ENCODE measurements around the gene IQCE.
"Not testable (repeated sequence)": the region's sequence is repeated elsewhere in the genome, so short reads cannot be mapped to it uniquely, and the experiment has no call there.

IQCE gene

GRCh38 chr7:2563955-2564354, 5.2 kb downstream of the IQCE start:
- H3K9me3 ChIP-seq (ENCODE audit: control insufficient read depth, insufficient read depth, low read length); H3K27me3 ChIP-seq (ENCODE audit: control insufficient read depth, insufficient read depth, low read length); H3K36me3 ChIP-seq (ENCODE audit: control insufficient read depth, insufficient read depth, low read length); H3K27ac ChIP-seq (ENCODE audit: low read length); H3K4me3 ChIP-seq (ENCODE audit: low read length); DNase-seq (ENCODE audit: low read depth, low spot score); H3K4me1 ChIP-seq (ENCODE audit: control insufficient read depth, insufficient read depth, low read length): not testable (repeated sequence)
- no CpG with 5 or more reads among the region's 3 CpGs for WGBS (ENCODE audit: insufficient coverage, insufficient read length)

- Histone ChIP-seq H3K4me1 (ENCODE audit: control insufficient read depth, insufficient read depth, low read length) (0 out of 2 replicates have a peak, but pooled peaks cover 3% of the 10 kb centered on the region), H3K4me3 (ENCODE audit: low read length) (no peak overlapping the region), H3K27ac (ENCODE audit: low read length) (no peak overlapping the region), H3K27me3 (ENCODE audit: control insufficient read depth, insufficient read depth, low read length) (no peaks in the 10 kb centered on the region), H3K36me3 (ENCODE audit: control insufficient read depth, insufficient read depth, low read length) (no peaks in the 10 kb centered on the region), H3K9me3 (ENCODE audit: control insufficient read depth, insufficient read depth, low read length) (no peaks in the 10 kb centered on the region)
- WGBS (ENCODE audit: insufficient coverage, insufficient read length): no CpG with 5 or more reads among the region's 12 CpGs
- DNase-seq (ENCODE audit: low read depth, low spot score): no peak
Observed at GRCh38 chr7:2564970-2565540, 6.3 kb downstream of the IQCE start.

GRCh38 chr7:2566348-2566889, 7.6 kb downstream of the IQCE start:
- DNase-seq (ENCODE audit: low read depth, low spot score): no peak
- Histone ChIP-seq H3K27ac (ENCODE audit: low read length) (no peak overlapping the region), H3K27me3 (ENCODE audit: control insufficient read depth, insufficient read depth, low read length) (no peaks in the 10 kb centered on the region), H3K4me1 (ENCODE audit: control insufficient read depth, insufficient read depth, low read length) (0 out of 2 replicates have a peak, but pooled peaks cover 3% of the 10 kb centered on the region), H3K36me3 (ENCODE audit: control insufficient read depth, insufficient read depth, low read length) (no peaks in the 10 kb centered on the region), H3K4me3 (ENCODE audit: low read length) (no peak overlapping the region), H3K9me3 (ENCODE audit: control insufficient read depth, insufficient read depth, low read length) (no peaks in the 10 kb centered on the region)
- WGBS (ENCODE audit: insufficient coverage, insufficient read length): no CpG with 5 or more reads among the region's 8 CpGs

GRCh38 chr7:2566890-2567678, 8.3 kb downstream of the IQCE start:
- Histone ChIP-seq H3K36me3 (ENCODE audit: control insufficient read depth, insufficient read depth, low read length) (no peaks in the 10 kb centered on the region), H3K9me3 (ENCODE audit: control insufficient read depth, insufficient read depth, low read length) (no peaks in the 10 kb centered on the region), H3K27me3 (ENCODE audit: control insufficient read depth, insufficient read depth, low read length) (no peaks in the 10 kb centered on the region), H3K4me1 (ENCODE audit: control insufficient read depth, insufficient read depth, low read length) (0 out of 2 replicates have a peak, but pooled peaks cover 3% of the 10 kb centered on the region), H3K27ac (ENCODE audit: low read length) (no peak overlapping the region), H3K4me3 (ENCODE audit: low read length) (no peak overlapping the region)
- no CpG with 5 or more reads among the region's 28 CpGs for WGBS (ENCODE audit: insufficient coverage, insufficient read length)
- DNase-seq (ENCODE audit: low read depth, low spot score): no peak

- WGBS (ENCODE audit: insufficient coverage, insufficient read length): no CpG with 5 or more reads among the region's 16 CpGs
Observed at GRCh38 chr7:2567679-2568278, 9.0 kb downstream of the IQCE start.

GRCh38 chr7:2568521-2569223, 9.9 kb downstream of the IQCE start:
- Histone ChIP-seq H3K27ac (ENCODE audit: low read length) (no peak overlapping the region), H3K36me3 (ENCODE audit: control insufficient read depth, insufficient read depth, low read length) (no peaks in the 10 kb centered on the region), H3K4me1 (ENCODE audit: control insufficient read depth, insufficient read depth, low read length) (0 out of 2 replicates have a peak, but pooled peaks cover 3% of the 10 kb centered on the region), H3K9me3 (ENCODE audit: control insufficient read depth, insufficient read depth, low read length) (no peaks in the 10 kb centered on the region), H3K4me3 (ENCODE audit: low read length) (no peak overlapping the region), H3K27me3 (ENCODE audit: control insufficient read depth, insufficient read depth, low read length) (no peaks in the 10 kb centered on the region)
- no CpG with 5 or more reads among the region's 24 CpGs for WGBS (ENCODE audit: insufficient coverage, insufficient read length)
- no peak for DNase-seq (ENCODE audit: low read depth, low spot score)

More at GRCh38 chr7:2567679-2568278, 9.0 kb downstream of the IQCE start:
- H3K27ac ChIP-seq (ENCODE audit: low read length): no peak overlapping the region
- no peaks in the 10 kb centered on the region for H3K36me3 ChIP-seq (ENCODE audit: control insufficient read depth, insufficient read depth, low read length)
- DNase-seq (ENCODE audit: low read depth, low spot score): no peak
- H3K9me3 ChIP-seq (ENCODE audit: control insufficient read depth, insufficient read depth, low read length): no peaks in the 10 kb centered on the region
- H3K4me3 ChIP-seq (ENCODE audit: low read length): no peak overlapping the region
- H3K27me3 ChIP-seq (ENCODE audit: control insufficient read depth, insufficient read depth, low read length): no peaks in the 10 kb centered on the region
- 0 out of 2 replicates have a peak, but pooled peaks cover 3% of the 10 kb centered on the region for H3K4me1 ChIP-seq (ENCODE audit: control insufficient read depth, insufficient read depth, low read length)

- H3K27me3 ChIP-seq (ENCODE audit: control insufficient read depth, insufficient read depth, low read length): no peaks in the 10 kb centered on the region
- no CpG with 5 or more reads among the region's 14 CpGs for WGBS (ENCODE audit: insufficient coverage, insufficient read length)
- H3K9me3 ChIP-seq (ENCODE audit: control insufficient read depth, insufficient read depth, low read length): no peaks in the 10 kb centered on the region
- H3K36me3 ChIP-seq (ENCODE audit: control insufficient read depth, insufficient read depth, low read length): no peaks in the 10 kb centered on the region
- no peak overlapping the region for H3K4me3 ChIP-seq (ENCODE audit: low read length)
- no peak for DNase-seq (ENCODE audit: low read depth, low spot score)
- 0 out of 2 replicates have a peak, but pooled peaks cover 3% of the 10 kb centered on the region for H3K4me1 ChIP-seq (ENCODE audit: control insufficient read depth, insufficient read depth, low read length)
- no peak overlapping the region for H3K27ac ChIP-seq (ENCODE audit: low read length)
Observed at GRCh38 chr7:2569421-2569820, 10.6 kb downstream of the IQCE start.

GRCh38 chr7:2570021-2570420, 11.2 kb downstream of the IQCE start:
- Histone ChIP-seq H3K4me1 (ENCODE audit: control insufficient read depth, insufficient read depth, low read length) (0 out of 2 replicates have a peak, but pooled peaks cover 3% of the 10 kb centered on the region), H3K27ac (ENCODE audit: low read length) (no peak overlapping the region), H3K27me3 (ENCODE audit: control insufficient read depth, insufficient read depth, low read length) (no peaks in the 10 kb centered on the region), H3K4me3 (ENCODE audit: low read length) (no peak overlapping the region), H3K36me3 (ENCODE audit: control insufficient read depth, insufficient read depth, low read length) (no peaks in the 10 kb centered on the region), H3K9me3 (ENCODE audit: control insufficient read depth, insufficient read depth, low read length) (no peaks in the 10 kb centered on the region)
- DNase-seq (ENCODE audit: low read depth, low spot score): no peak
- no CpG with 5 or more reads among the region's 16 CpGs for WGBS (ENCODE audit: insufficient coverage, insufficient read length)

GRCh38 chr7:2571409-2571808, 12.6 kb downstream of the IQCE start:
- H3K36me3 ChIP-seq (ENCODE audit: control insufficient read depth, insufficient read depth, low read length): no peaks in the 10 kb centered on the region
- no CpG with 5 or more reads among the region's 15 CpGs for WGBS (ENCODE audit: insufficient coverage, insufficient read length)
- 0 out of 2 replicates have a peak, but pooled peaks cover 3% of the 10 kb centered on the region for H3K4me1 ChIP-seq (ENCODE audit: control insufficient read depth, insufficient read depth, low read length)
- H3K9me3 ChIP-seq (ENCODE audit: control insufficient read depth, insufficient read depth, low read length): no peaks in the 10 kb centered on the region
- no peak overlapping the region for H3K4me3 ChIP-seq (ENCODE audit: low read length)
- DNase-seq (ENCODE audit: low read depth, low spot score): no peak
- H3K27ac ChIP-seq (ENCODE audit: low read length): no peak overlapping the region
- no peaks in the 10 kb centered on the region for H3K27me3 ChIP-seq (ENCODE audit: control insufficient read depth, insufficient read depth, low read length)

Measured in iPS DF 6.9 (cell line).